ENCODE measurements around the gene NF2. TPM values are rescaled to one million over a fixed set of nuclear protein-coding genes. Genes with fewer than 3 reads are reported as not detected.

The NF2 gene
- total RNA-seq, 2 experiments from 2014 or later, result 23.1 to 24.5 TPM

GRCh38 chr22:29722587-29722986, 119.2 kb downstream of the NF2 start:
- intact Hi-C loops (cut with DNase I, micrococcal nuclease), result no loop called here
- ATAC-seq (ENCODE audit: poor library complexity), result no peak
- POLR2A ChIA-PET, result no interaction called here
- Mint-ChIP-seq H3K4me1 (ENCODE audit: low read depth) (peaks cover 7% of the 10 kb centered on the region), H3K36me3 (ENCODE audit: low read depth) (no peaks in the 10 kb centered on the region), H3K9me3 (no peaks in the 10 kb centered on the region), H3K4me3 (no peak overlapping the region), H3K27me3 (peaks cover 29% of the 10 kb centered on the region), H3K27ac (no peak overlapping the region)
- peaks cover 22 to 37% of the 10 kb centered on the region in 2 experiments for H3K27me3 ChIP-seq (ENCODE audit: control insufficient read depth in 1 of 2, insufficient read depth in 2 of 2, low read length in 2 of 2)
- no peak overlapping the region for H3K27ac ChIP-seq (ENCODE audit: low read depth in 1 of 2, low read length in 2 of 2)
- peaks cover 7% of the 10 kb centered on the region for H3K4me1 ChIP-seq (ENCODE audit: insufficient read depth, low read length)
- CTCF ChIA-PET, result no interaction called here
- H3K4me3 ChIP-seq (ENCODE audit: low read length), result no peak overlapping the region
- no peaks in the 10 kb centered on the region for H3K36me3 ChIP-seq (ENCODE audit: insufficient read depth, low read length)
- DNase-seq, result no peak
- TF ChIP-seq CTCF (IDR thresholded peaks at IDR 0.05), result no peak
- peaks cover 0 to 8% of the 10 kb centered on the region in 2 experiments for H3K9me3 ChIP-seq (ENCODE audit: control insufficient read depth in 1 of 2, insufficient read depth in 1 of 2, low read length in 2 of 2)

DNA sequence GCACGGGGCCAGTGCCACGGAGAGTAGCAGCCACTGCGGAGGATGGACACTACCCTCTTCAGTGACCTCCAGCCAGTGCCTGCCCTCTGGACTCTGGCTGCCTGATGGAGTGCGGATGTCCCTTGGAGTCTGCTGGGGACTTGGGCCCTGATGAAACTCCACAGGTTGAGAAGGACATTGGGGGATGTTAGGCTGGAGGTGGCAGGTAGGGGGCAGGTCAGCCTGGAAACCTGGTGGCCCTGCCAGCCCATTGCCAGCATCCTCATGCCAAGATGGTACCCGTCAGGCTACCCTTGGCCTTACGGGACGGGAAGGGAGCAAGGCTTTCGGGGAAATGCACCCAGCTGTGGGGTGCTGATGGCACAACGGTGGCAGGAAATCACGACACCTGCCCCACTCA, 120.3 kb downstream of the NF2 start:
- Mint-ChIP-seq H3K27me3 (peaks cover 17% of the 10 kb centered on the region), H3K9me3 (no peaks in the 10 kb centered on the region), H3K36me3 (ENCODE audit: low read depth) (no peaks in the 10 kb centered on the region), H3K4me1 (ENCODE audit: low read depth) (peaks cover 7% of the 10 kb centered on the region), H3K4me3 (no peak overlapping the region), H3K27ac (no peak overlapping the region)
- CTCF ChIA-PET, result no interaction called here
- Histone ChIP-seq H3K9me3 (ENCODE audit: control insufficient read depth in 1 of 2, insufficient read depth in 1 of 2, low read length in 2 of 2) (peaks cover 0 to 4% of the 10 kb centered on the region in 2 experiments), H3K4me1 (ENCODE audit: insufficient read depth, low read length) (peaks cover 7% of the 10 kb centered on the region), H3K36me3 (ENCODE audit: insufficient read depth, low read length) (no peaks in the 10 kb centered on the region), H3K4me3 (ENCODE audit: low read length) (no peak overlapping the region), H3K27ac (ENCODE audit: low read depth in 1 of 2, low read length in 2 of 2) (no peak overlapping the region), H3K27me3 (ENCODE audit: control insufficient read depth in 1 of 2, insufficient read depth in 2 of 2, low read length in 2 of 2) (peaks cover 16 to 26% of the 10 kb centered on the region in 2 experiments)
- no peak for TF ChIP-seq CTCF (IDR thresholded peaks at IDR 0.05)
- POLR2A ChIA-PET, result no interaction called here
- intact Hi-C loops (cut with DNase I, micrococcal nuclease), result no loop called here
- no peak for ATAC-seq (ENCODE audit: poor library complexity)
- no peak for DNase-seq

GRCh38 chr22:29724843-29725242, 121.4 kb downstream of the NF2 start:
- ChIA-PET CTCF (no interaction called here), POLR2A (no interaction called here)
- no peak for TF ChIP-seq CTCF (IDR thresholded peaks at IDR 0.05)
- no peak for ATAC-seq (ENCODE audit: poor library complexity)
- Histone ChIP-seq H3K36me3 (ENCODE audit: insufficient read depth, low read length) (no peaks in the 10 kb centered on the region), H3K4me1 (ENCODE audit: insufficient read depth, low read length) (no peaks in the 10 kb centered on the region), H3K27me3 (ENCODE audit: control insufficient read depth in 1 of 2, insufficient read depth in 2 of 2, low read length in 2 of 2) (peaks cover 6 to 17% of the 10 kb centered on the region in 2 experiments), H3K4me3 (ENCODE audit: low read length) (no peak overlapping the region), H3K9me3 (ENCODE audit: control insufficient read depth in 1 of 2, insufficient read depth in 1 of 2, low read length in 2 of 2) (no peaks in the 10 kb centered on the region), H3K27ac (ENCODE audit: low read depth in 1 of 2, low read length in 2 of 2) (no peak overlapping the region)
- Mint-ChIP-seq H3K9me3 (no peaks in the 10 kb centered on the region), H3K4me1 (ENCODE audit: low read depth) (no peaks in the 10 kb centered on the region), H3K27me3 (peaks cover 8% of the 10 kb centered on the region), H3K36me3 (ENCODE audit: low read depth) (no peaks in the 10 kb centered on the region), H3K4me3 (no peak overlapping the region), H3K27ac (no peak overlapping the region)
- intact Hi-C loops (cut with DNase I, micrococcal nuclease), result no loop called here
- no peak for DNase-seq

Data from CD4-positive, alpha-beta T cell (primary cell).